Measurements from ENCODE around the gene NAA80. TPM values are rescaled to one million over a fixed set of nuclear protein-coding genes. Genes with fewer than 3 reads are reported as not detected.

Gene NAA80
- total and polyA plus RNA-seq, 2 of the 13 experiments (the other 11 are each of a cell fraction or from before 2014, with no cell fraction given): 3.4 to 8.7 TPM

- TF ChIP-seq PRMT3 (CRISPR knock-in tag; IDR thresholded peaks at IDR 0.05; ENCODE audit: borderline replicate concordance, low read depth) (no peak), ZNF275 (CRISPR knock-in tag; IDR thresholded peaks at IDR 0.05; ENCODE audit: borderline replicate concordance) (no peak), ZNF878 (CRISPR knock-in tag; IDR thresholded peaks at IDR 0.05) (0 out of 2 replicates have a peak, but pooled peaks have one; percentile 32), SALL2 (CRISPR knock-in tag; IDR thresholded peaks at IDR 0.05) (no peak), TMF1 (CRISPR knock-in tag; IDR thresholded peaks at IDR 0.05; ENCODE audit: low read depth) (no peak), BORCS8-MEF2B (CRISPR knock-in tag; IDR thresholded peaks at IDR 0.05) (0 out of 2 replicates have a peak, but pooled peaks have one; percentile 6), MATR3 (CRISPR knock-in tag; IDR thresholded peaks at IDR 0.05) (no peak), ZNF7 (CRISPR knock-in tag; IDR thresholded peaks at IDR 0.05) (no peak), FOXM1 (CRISPR knock-in tag; IDR thresholded peaks at IDR 0.05) (no peak), ZNF510 (CRISPR knock-in tag; IDR thresholded peaks at IDR 0.05; ENCODE audit: low read depth) (no peak), SNAPC4 (CRISPR knock-in tag; IDR thresholded peaks at IDR 0.05) (no peak; the same call in 1 of the 2 replicates), MIER3 (CRISPR knock-in tag; IDR thresholded peaks at IDR 0.05; ENCODE audit: borderline replicate concordance) (no peak), MTA1 (CRISPR knock-in tag; IDR thresholded peaks at IDR 0.05; ENCODE audit: borderline replicate concordance) (no peak), CREB1 (IDR thresholded peaks at IDR 0.05) (no peak), CREB1 (CRISPR knock-in tag; IDR thresholded peaks at IDR 0.05) (no peak), KDM4B (CRISPR knock-in tag; IDR thresholded peaks at IDR 0.05) (no peak)
- TF ChIP-seq, protein P1, sequence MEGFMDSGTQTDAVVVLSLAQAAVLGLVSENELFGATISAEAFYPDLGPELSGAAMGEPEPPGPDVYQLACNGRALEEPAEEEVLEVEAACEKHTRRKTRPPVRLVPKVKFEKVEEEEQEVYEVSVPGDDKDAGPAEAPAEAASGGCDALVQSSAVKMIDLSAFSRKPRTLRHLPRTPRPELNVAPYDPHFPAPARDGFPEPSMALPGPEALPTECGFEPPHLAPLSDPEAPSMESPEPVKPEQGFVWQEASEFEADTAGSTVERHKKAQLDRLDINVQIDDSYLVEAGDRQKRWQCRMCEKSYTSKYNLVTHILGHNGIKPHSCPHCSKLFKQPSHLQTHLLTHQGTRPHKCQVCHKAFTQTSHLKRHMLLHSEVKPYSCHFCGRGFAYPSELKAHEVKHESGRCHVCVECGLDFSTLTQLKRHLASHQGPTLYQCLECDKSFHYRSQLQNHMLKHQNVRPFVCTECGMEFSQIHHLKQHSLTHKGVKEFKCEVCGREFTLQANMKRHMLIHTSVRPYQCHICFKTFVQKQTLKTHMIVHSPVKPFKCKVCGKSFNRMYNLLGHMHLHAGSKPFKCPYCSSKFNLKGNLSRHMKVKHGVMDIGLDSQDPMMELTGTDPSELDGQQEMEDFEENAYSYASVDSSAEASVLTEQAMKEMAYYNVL (CRISPR knock-in tag; IDR thresholded peaks at IDR 0.05; ENCODE audit: borderline replicate concordance): no peak
- TF ChIP-seq, protein P2, sequence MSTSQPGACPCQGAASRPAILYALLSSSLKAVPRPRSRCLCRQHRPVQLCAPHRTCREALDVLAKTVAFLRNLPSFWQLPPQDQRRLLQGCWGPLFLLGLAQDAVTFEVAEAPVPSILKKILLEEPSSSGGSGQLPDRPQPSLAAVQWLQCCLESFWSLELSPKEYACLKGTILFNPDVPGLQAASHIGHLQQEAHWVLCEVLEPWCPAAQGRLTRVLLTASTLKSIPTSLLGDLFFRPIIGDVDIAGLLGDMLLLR (CRISPR knock-in tag; IDR thresholded peaks at IDR 0.05): 0 out of 2 replicates have a peak, but pooled peaks have one; percentile 24
- TF ChIP-seq, protein P3, sequence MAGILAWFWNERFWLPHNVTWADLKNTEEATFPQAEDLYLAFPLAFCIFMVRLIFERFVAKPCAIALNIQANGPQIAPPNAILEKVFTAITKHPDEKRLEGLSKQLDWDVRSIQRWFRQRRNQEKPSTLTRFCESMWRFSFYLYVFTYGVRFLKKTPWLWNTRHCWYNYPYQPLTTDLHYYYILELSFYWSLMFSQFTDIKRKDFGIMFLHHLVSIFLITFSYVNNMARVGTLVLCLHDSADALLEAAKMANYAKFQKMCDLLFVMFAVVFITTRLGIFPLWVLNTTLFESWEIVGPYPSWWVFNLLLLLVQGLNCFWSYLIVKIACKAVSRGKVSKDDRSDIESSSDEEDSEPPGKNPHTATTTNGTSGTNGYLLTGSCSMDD (CRISPR knock-in tag; IDR thresholded peaks at IDR 0.05): no peak
- TF ChIP-seq, protein P4, sequence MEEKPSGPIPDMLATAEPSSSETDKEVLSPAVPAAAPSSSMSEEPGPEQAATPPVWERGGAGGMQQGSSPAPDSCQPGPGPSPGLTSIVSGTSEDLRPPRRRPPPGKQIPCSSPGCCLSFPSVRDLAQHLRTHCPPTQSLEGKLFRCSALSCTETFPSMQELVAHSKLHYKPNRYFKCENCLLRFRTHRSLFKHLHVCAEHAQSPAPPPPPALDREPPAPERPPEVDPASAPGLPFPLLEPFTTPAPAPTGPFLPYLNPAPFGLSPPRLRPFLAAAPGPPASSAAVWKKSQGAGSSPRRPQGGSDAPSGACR (CRISPR knock-in tag; IDR thresholded peaks at IDR 0.05): no peak
Measured at GRCh38 chr3:50259432-50260026, 39.7 kb downstream of the NAA80 start (continued).
